ENCODE results near the gene ZNF584.

- TF ChIP-seq CTCF (IDR thresholded peaks at IDR 0.05) (no peak), POLR2A (IDR thresholded peaks at IDR 0.05) (no peak), EP300 (IDR thresholded peaks at IDR 0.05; ENCODE audit: low read depth) (no peak)
These were observed 57.8 kb downstream of the ZNF584 start for GRCh38 chr19:58466089-58466759.

Data from transverse colon (tissue), 3 donors.